NCI-H2171 treated with DMSO at 0.1 percent for 48 hours (cell line): Measurements from ENCODE around the gene KRTAP4-5.
"Not testable (repeated sequence)": the region's sequence is repeated elsewhere in the genome, so short reads cannot be mapped to it uniquely, and the experiment has no call there.

Source experiments
- DNase-seq: peaks from one replicate; lab custom pipeline; 2025; lab: John Stamatoyannopoulos, UW

The KRTAP4-5 gene

GRCh38 chr17:41108728-41109386 lies 40.8 kb downstream of the KRTAP4-5 start:
- DNase-seq: not testable (repeated sequence)

GRCh38 chr17:41107941-41108450 lies 41.6 kb downstream of the KRTAP4-5 start:
- DNase-seq: no peak

GRCh38 chr17:41105347-41105746 lies 44.3 kb downstream of the KRTAP4-5 start, which contains the start of gene KRTAP4-9:
KRTAP4-9 (plus strand) TSS chr17:41105389; CDS start chr17:41105389, 0 bp downstream.
- not testable (repeated sequence) for DNase-seq

GRCh38 chr17:41104386-41105038 lies 45.1 kb downstream of the KRTAP4-5 start:
- not testable (repeated sequence) for DNase-seq

DNA sequence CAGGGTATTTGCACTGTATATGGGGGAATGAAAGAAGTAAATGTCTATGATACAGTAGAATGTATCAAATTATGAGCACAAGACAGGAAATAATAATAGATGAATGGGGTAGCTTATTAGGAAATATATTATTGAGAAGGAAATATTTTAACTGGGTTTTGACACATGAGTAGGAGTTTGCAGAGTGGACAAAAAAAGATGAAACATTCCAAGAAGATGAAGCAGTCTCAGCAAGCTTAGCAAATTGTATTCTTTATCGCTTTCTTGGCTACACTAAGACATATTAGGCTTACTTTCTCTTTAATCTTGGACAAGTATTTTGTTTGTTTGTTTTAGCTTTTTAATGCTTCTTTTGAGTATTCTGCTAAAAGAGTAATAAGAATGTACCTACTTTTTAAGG lies 45.7 kb downstream of the KRTAP4-5 start:
- no peak for DNase-seq

- no peak for DNase-seq
Observed at GRCh38 chr17:41101586-41102259, 47.9 kb downstream of the KRTAP4-5 start, which contains the start of gene KRTAP4-16. KRTAP4-16 (minus strand) TSS chr17:41102209; CDS start chr17:41102209, 0 bp downstream.

DNA sequence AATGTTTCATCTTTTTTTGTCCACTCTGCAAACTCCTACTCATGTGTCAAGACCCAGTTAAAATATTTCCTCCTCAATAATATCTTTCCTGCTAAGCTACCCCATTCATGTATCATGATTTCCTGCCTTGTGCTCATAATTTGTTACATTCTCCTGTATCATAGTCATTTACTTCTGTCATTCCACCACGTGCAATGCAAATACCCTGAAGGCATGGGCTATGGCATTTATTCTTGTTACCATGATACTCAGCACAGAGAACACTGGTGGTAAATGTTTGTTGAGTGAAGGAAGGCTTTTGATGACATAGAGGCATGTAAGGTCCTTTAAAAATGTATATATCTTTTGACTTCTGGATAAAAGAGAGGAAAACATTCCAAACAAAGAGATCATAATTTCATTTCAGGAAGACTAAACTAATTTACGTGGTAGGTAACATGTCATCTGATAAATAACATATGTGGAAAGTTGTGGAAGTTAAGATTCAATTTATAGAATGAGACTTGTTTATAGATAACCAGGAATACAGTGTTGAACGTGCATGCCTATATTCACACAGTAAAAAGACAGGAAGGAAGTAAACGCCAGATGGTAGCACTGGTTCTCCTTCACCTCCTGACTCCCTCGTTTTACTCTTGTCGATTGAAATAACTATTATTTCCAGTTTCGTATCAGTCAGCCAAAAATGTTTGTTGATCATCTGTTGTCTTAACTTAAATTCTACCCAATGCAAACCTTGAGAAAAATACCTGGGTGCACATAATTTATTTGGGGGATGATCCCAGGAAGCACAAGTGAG lies 49.7 kb downstream of the KRTAP4-5 start:
- DNase-seq: not testable (repeated sequence)
